22Rv1 (cell line): Measurements from ENCODE around the gene SND1.

Source experiments
- H3K27ac ChIP-seq: fragments of 450-650 bp; 2 replicates; pipeline ENCODE4 v1.5.1; 2017
- ZFX ChIP-seq: fragments of 450-650 bp; IDR thresholded peaks from 2 replicates; pipeline ENCODE4 v1.6.1; 2017; ENCODE audit warnings: antibody characterized with exemption, borderline replicate concordance
- TF ChIP-seq, protein P1 (sequence below): fragments of 450-650 bp; IDR thresholded peaks from 2 replicates; pipeline ENCODE4 v1.5.1; 2017; ENCODE audit warnings: mild to moderate bottlenecking

Gene SND1

DNA sequence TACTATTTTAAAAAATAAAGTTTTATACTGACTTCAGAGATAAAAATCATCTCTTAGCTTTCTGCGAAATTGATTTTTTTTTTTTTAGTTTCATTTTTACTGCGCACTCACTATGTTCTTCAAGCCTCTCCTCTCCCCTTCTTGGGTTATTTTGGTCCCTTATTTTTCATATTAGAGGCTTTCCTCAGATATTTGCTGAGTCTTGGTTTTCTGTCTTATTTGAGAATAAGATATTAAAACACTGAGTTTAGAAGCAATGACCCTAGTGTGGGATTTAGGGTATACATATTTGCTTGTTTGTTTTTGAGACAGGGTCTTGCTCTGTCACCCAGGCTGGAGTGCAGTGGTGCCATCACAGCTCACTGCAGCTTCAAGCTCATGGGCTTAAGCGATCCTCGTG lies 59.9 kb downstream of the SND1 start:
- TF ChIP-seq, protein P1, sequence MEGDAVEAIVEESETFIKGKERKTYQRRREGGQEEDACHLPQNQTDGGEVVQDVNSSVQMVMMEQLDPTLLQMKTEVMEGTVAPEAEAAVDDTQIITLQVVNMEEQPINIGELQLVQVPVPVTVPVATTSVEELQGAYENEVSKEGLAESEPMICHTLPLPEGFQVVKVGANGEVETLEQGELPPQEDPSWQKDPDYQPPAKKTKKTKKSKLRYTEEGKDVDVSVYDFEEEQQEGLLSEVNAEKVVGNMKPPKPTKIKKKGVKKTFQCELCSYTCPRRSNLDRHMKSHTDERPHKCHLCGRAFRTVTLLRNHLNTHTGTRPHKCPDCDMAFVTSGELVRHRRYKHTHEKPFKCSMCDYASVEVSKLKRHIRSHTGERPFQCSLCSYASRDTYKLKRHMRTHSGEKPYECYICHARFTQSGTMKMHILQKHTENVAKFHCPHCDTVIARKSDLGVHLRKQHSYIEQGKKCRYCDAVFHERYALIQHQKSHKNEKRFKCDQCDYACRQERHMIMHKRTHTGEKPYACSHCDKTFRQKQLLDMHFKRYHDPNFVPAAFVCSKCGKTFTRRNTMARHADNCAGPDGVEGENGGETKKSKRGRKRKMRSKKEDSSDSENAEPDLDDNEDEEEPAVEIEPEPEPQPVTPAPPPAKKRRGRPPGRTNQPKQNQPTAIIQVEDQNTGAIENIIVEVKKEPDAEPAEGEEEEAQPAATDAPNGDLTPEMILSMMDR: no peak
- TF ChIP-seq ZFX: no peak
- H3K27ac ChIP-seq: no peak overlapping the region

DNA sequence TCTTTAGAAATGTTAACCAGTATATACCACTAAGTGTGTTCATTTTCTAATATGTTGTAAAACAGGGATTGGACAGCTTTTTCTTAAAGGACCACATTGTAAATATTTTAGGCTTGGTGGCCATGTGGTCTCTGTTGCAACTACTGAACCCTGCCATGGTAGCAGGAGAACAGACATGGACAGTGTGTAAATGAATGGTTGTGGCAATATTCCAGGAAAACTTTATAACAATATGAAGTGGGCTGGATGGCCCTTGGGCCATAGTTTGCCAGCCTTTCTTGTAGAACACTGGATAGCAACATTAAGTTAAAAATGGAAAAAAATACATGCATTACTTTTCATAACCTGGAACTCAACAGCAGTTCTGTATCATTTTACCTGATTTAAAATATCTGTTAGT lies 61.0 kb downstream of the SND1 start:
- no peak overlapping the region for H3K27ac ChIP-seq
- no peak for TF ChIP-seq ZFX
- TF ChIP-seq, protein P1: no peak

GRCh38 chr7:127713758-127714157 lies 61.8 kb downstream of the SND1 start:
- TF ChIP-seq, protein P1: no peak
- TF ChIP-seq ZFX: no peak
- H3K27ac ChIP-seq: no peak overlapping the region

- TF ChIP-seq ZFX: no peak
- TF ChIP-seq, protein P1: no peak
- H3K27ac ChIP-seq: no peak overlapping the region
Measured at GRCh38 chr7:127715272-127715671, 63.3 kb downstream of the SND1 start.

DNA sequence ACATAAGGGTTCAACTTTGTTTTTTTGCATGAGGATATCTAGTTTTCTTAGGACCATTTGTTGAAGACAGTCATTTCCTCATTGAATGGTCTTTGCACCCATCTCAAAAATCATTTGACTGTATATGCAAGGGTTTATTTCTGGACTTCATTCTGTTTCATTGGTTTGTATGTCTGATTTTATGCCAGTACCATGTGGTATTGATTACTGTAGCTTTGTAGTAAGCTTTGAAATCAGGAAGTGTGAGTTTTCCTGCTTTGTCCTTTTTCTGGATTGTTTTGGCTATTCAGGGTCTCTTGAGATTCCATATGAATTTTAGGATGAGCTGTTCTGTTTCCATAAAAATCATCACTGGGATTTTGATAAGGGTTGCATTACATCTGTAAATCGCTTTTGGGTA lies 63.9 kb downstream of the SND1 start:
- TF ChIP-seq, protein P1: no peak
- TF ChIP-seq ZFX: no peak
- H3K27ac ChIP-seq: no peak overlapping the region

DNA sequence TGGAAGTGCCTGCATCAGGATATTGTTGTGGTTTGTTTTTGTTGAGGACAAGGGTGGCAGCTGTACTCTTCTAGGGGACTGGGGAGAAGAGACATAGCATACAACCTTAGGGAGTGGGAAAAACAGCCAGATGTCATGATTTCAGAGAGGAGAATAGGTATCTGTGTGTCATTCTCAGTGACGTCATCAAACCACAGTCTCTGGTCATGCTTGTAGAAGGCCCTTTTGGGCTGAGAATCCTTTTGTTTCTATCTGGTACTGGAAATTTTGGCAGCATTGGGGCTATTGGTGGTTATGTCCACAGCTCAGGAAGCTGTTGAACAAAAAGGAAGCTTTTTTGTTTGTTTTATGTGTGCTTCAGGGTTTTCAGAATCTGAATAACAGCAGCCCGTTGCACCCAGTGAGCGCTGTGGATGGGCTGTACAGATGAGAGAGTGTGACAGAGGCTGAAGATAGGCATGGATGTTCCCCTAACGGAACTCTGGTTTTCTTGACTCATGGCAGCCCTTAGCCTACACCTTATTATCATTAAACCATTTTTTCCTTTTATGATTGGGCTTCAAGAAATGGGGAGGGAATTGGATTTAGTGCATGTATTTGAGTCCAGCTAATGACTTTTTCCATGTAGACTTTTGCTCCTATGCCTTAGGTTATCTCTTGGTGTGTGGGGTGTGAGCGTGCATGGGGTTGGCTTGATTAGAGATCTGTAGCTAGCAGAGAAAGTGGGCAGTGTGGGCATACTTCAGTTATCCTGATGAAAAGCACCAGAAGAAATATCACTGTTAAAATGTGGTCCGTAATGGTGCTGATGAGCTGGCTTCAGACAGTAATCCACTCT lies 65.7 kb downstream of the SND1 start:
- H3K27ac ChIP-seq: no peak overlapping the region
- no peak for TF ChIP-seq ZFX
- TF ChIP-seq, protein P1: no peak

DNA sequence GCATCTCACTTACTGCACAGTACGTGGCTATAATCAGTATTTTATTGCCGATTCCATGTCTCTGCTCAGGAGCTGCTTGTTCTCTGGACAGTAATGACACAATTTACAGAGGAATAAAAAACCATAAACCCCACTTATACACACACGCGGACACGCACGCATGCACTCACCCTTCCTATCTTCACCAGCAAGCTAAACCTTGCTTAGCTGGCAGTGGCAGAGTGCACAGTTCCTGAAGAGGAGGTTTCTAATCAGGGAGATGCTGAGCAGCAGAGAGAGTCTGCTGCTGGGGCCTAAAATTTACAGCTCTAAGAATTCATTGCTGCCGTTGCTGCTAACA lies 66.3 kb downstream of the SND1 start:
- H3K27ac ChIP-seq: no peak overlapping the region
- TF ChIP-seq, protein P1: no peak
- no peak for TF ChIP-seq ZFX
